H9 (cell line): ENCODE measurements around the gene TMEM135. TPM values are rescaled to one million over a fixed set of nuclear protein-coding genes. Genes with fewer than 3 reads are reported as not detected.
"Not testable (repeated sequence)": the region's sequence is repeated elsewhere in the genome, so short reads cannot be mapped to it uniquely, and the experiment has no call there.

Source experiments
- DNase-seq: peaks from one replicate; pipeline ENCODE4 v3.0.0-alpha.2; 2017
- H2AFZ ChIP-seq: one replicate; pipeline ENCODE4 v1.6.1; 2013; ENCODE audit warnings: mild to moderate bottlenecking, low read length, control low read depth, moderate library complexity
- H2AK5ac ChIP-seq: 2 replicates; pipeline ENCODE4 v1.6.1; 2013; ENCODE audit warnings: low read length, control low read depth, mixed read lengths; ENCODE audit not compliant: insufficient read length
- H2BK120ac ChIP-seq: one replicate; pipeline ENCODE4 v1.6.1; 2013; ENCODE audit warnings: low read depth, mild to moderate bottlenecking, low read length, control low read depth, inconsistent platforms; ENCODE audit not compliant: poor library complexity, severe bottlenecking
- H2BK12ac ChIP-seq: 2 replicates; pipeline ENCODE4 v1.6.1; 2013; ENCODE audit warnings: low read length, control low read depth, mixed read lengths, low read depth; ENCODE audit not compliant: insufficient read length
- H2BK15ac ChIP-seq: 2 replicates; pipeline ENCODE4 v1.6.1; 2013; ENCODE audit warnings: low read depth, low read length, control low read depth
- H2BK20ac ChIP-seq: one replicate; pipeline ENCODE4 v1.6.1; 2013; ENCODE audit warnings: low read depth, mild to moderate bottlenecking, low read length, control low read depth, inconsistent platforms; ENCODE audit not compliant: poor library complexity, severe bottlenecking
- H2BK5ac ChIP-seq: 2 replicates; pipeline ENCODE4 v1.6.1; 2013; ENCODE audit warnings: low read length, control low read depth, mixed read lengths; ENCODE audit not compliant: insufficient read length
- H3K14ac ChIP-seq: 2 replicates; pipeline ENCODE4 v1.6.1; 2013; ENCODE audit warnings: low read length, control low read depth; ENCODE audit not compliant: insufficient read depth
- H3K18ac ChIP-seq: 2 replicates; pipeline ENCODE4 v1.6.1; 2013; ENCODE audit warnings: low read depth, mild to moderate bottlenecking, mixed read lengths, low read length, control low read depth; ENCODE audit not compliant: insufficient read length
- H3K23ac ChIP-seq: 2 replicates; pipeline ENCODE4 v1.6.1; 2013; ENCODE audit warnings: low read length, control low read depth, mixed read lengths, low read depth; ENCODE audit not compliant: insufficient read length
- H3K23me2 ChIP-seq: 2 replicates; pipeline ENCODE4 v1.6.1; 2013; ENCODE audit warnings: low read depth, mild to moderate bottlenecking, mixed read lengths, low read length, control low read depth; ENCODE audit not compliant: insufficient read length, poor library complexity, severe bottlenecking
- H3K27ac ChIP-seq: 2 replicates; pipeline ENCODE4 v1.5.1; 2013; ENCODE audit warnings: low read length, control low read depth, mixed read lengths, low read depth; ENCODE audit not compliant: insufficient read length
- H3K27me3 ChIP-seq: 2 replicates; pipeline ENCODE4 v1.6.1; 2013; ENCODE audit warnings: low read length, control low read depth, inconsistent platforms; ENCODE audit not compliant: insufficient read depth
- H3K4ac ChIP-seq: 2 replicates; pipeline ENCODE4 v1.6.1; 2013; ENCODE audit warnings: low read depth, mild to moderate bottlenecking, control low read depth, inconsistent platforms, low read length, moderate library complexity
- H3K4me1 ChIP-seq: 2 replicates; pipeline ENCODE4 v1.6.1; 2013; ENCODE audit warnings: low read length, control low read depth, inconsistent platforms; ENCODE audit not compliant: insufficient read depth
- H3K4me2 ChIP-seq: 2 replicates; pipeline ENCODE4 v1.6.1; 2013; ENCODE audit warnings: low read length, control low read depth, mixed read lengths; ENCODE audit not compliant: insufficient read length, insufficient read depth
- H3K56ac ChIP-seq: 2 replicates; pipeline ENCODE4 v1.6.1; 2013; ENCODE audit warnings: low read depth, mild to moderate bottlenecking, mixed read lengths, low read length, control low read depth; ENCODE audit not compliant: insufficient read length
- H3K79me1 ChIP-seq: 2 replicates; pipeline ENCODE4 v1.6.1; 2013; ENCODE audit warnings: low read depth, mild to moderate bottlenecking, moderate library complexity, low read length, control low read depth, inconsistent platforms; ENCODE audit not compliant: insufficient read depth, poor library complexity, severe bottlenecking
- H3K79me2 ChIP-seq: 2 replicates; pipeline ENCODE4 v1.6.1; 2013; ENCODE audit warnings: low read length, control low read depth, inconsistent platforms; ENCODE audit not compliant: insufficient read depth
- H3K9ac ChIP-seq: 2 replicates; pipeline ENCODE4 v1.6.1; 2013; ENCODE audit warnings: low read length, control low read depth, mixed read lengths; ENCODE audit not compliant: insufficient read length; ENCODE audit errors: extremely low read depth
- H3K9me3 ChIP-seq: one replicate; pipeline ENCODE4 v1.6.1; 2013; ENCODE audit warnings: low read depth, low read length, inconsistent platforms; ENCODE audit not compliant: control insufficient read depth
- H3T11ph ChIP-seq: one replicate; pipeline ENCODE4 v1.6.1; 2013; ENCODE audit warnings: mild to moderate bottlenecking, low read length, control low read depth, inconsistent platforms
- H4K20me1 ChIP-seq: one replicate; pipeline ENCODE4 v1.6.1; 2013; ENCODE audit not compliant: control insufficient read depth, insufficient read length, insufficient read depth
- H4K5ac ChIP-seq: 2 replicates; pipeline ENCODE4 v1.6.1; 2013; ENCODE audit warnings: low read depth, mild to moderate bottlenecking, mixed read lengths, low read length, control low read depth; ENCODE audit not compliant: insufficient read length
- H4K8ac ChIP-seq: replicated peaks from 2 replicates; pipeline ENCODE4 v1.6.1; 2013; ENCODE audit warnings: low read length, control low read depth, mixed read lengths, low read depth; ENCODE audit not compliant: insufficient read length
- H4K91ac ChIP-seq: 2 replicates; pipeline ENCODE4 v1.6.1; 2013; ENCODE audit warnings: low read depth, mild to moderate bottlenecking, moderate library complexity, mixed read lengths, low read length, control low read depth; ENCODE audit not compliant: insufficient read length
- H3K27ac Mint-ChIP-seq, 3 experiments: 2 replicates in 2 of 3; 3 replicates in 1 of 3; pipeline ENCODE4 v1.8.0; 2020 to 2021; ENCODE audit warnings: mixed read lengths in 3 of 3, mild to moderate bottlenecking in 1 of 3, moderate library complexity in 1 of 3
- H3K27me3 Mint-ChIP-seq: 2 replicates; pipeline ENCODE4 v1.8.0; 2021; ENCODE audit warnings: low read depth, mild to moderate bottlenecking, moderate library complexity, mixed read lengths
- H3K36me3 Mint-ChIP-seq, 3 experiments: 2 replicates in 2 of 3; 3 replicates in 1 of 3; pipeline ENCODE4 v1.8.0; 2020 to 2021; ENCODE audit warnings: low read depth in 3 of 3, mixed read lengths in 3 of 3; ENCODE audit not compliant: insufficient read depth in 1 of 3
- H3K4me1 Mint-ChIP-seq, 2 experiments: 2 replicates each; pipeline ENCODE4 v1.8.0; 2020; ENCODE audit warnings: mixed read lengths in 2 of 2
- H3K4me3 Mint-ChIP-seq, 2 experiments: 2 replicates in 1 of 2; 3 replicates in 1 of 2; pipeline ENCODE4 v1.8.0; 2020 to 2021; ENCODE audit warnings: mild to moderate bottlenecking in 2 of 2, mixed read lengths in 2 of 2, moderate library complexity in 1 of 2
- H3K9me3 Mint-ChIP-seq, 2 experiments: 2 replicates in 1 of 2; 3 replicates in 1 of 2; pipeline ENCODE4 v1.8.0; 2020; ENCODE audit warnings: mild to moderate bottlenecking in 2 of 2, mixed read lengths in 2 of 2, moderate library complexity in 1 of 2
- WGBS: extraction: QIAGEN DNeasy Blood & Tissue Kit; methylation state at CpG from one replicate; pipeline ENCODE4 v1.1.7; 2013; ENCODE audit warnings: missing lambda C conversion rate, low lambda C conversion rate, mixed read lengths; ENCODE audit not compliant: insufficient read length; ENCODE audit errors: extremely low coverage; 5-methylcytosine and 5-hydroxymethylcytosine counted together
- total RNA-seq: library from RNA; stranded (reverse); gene quantifications from 2 replicates; pipeline ENCODE4 v1.2.1, GENCODE V29; 2021

The TMEM135 gene
- total RNA-seq, 1 experiment from 2014 or later, result 25.2 TPM

DNA sequence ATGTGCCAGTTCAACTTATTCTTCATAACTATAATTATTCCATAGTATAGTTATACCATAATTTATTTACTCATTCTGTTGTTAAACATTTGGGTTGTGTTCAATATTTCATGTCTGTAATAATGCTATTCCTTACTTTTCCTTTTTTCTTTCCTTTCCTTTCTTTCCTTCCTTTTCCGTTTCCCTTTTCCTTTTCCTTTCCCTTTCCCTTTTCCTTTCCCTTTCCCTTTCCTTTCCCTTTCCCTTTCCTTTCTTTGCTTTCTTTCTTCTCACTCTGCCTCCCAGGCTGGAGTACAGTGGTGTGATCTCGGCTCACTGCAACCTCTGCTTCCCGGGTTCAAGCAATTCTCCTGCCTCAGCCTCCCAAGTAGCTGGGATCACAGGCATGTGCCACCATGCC lies 151.2 kb downstream of the TMEM135 start:
- H3K4me1 Mint-ChIP-seq, result not testable (repeated sequence)

More for the DNA sequence above, 151.2 kb downstream of the TMEM135 start:
- H3K9me3 Mint-ChIP-seq, H3K4ac ChIP-seq, H3K4me2 ChIP-seq, H3K4me1 ChIP-seq, H2BK12ac ChIP-seq, H3K9me3 ChIP-seq, H2AFZ ChIP-seq, H3K36me3 Mint-ChIP-seq, H2AK5ac ChIP-seq, H3T11ph ChIP-seq, H3K14ac ChIP-seq, H3K23me2 ChIP-seq, H3K79me2 ChIP-seq, H2BK20ac ChIP-seq, H2BK15ac ChIP-seq, H3K27me3 ChIP-seq, H3K23ac ChIP-seq, H3K18ac ChIP-seq, H4K20me1 ChIP-seq, H3K79me1 ChIP-seq, H2BK120ac ChIP-seq, H4K91ac ChIP-seq, H3K56ac ChIP-seq, H3K9ac ChIP-seq, H2BK5ac ChIP-seq, DNase-seq, H3K27ac ChIP-seq, H4K5ac ChIP-seq, H4K8ac ChIP-seq, H3K27ac Mint-ChIP-seq, H3K27me3 Mint-ChIP-seq, H3K4me3 Mint-ChIP-seq: not testable (repeated sequence)
- no CpG with 5 or more reads among the region's 3 CpGs for WGBS
